Prostate gland (tissue), 2 donors: ENCODE measurements around the gene U2AF2. TPM values are rescaled to one million over a fixed set of nuclear protein-coding genes. Genes with fewer than 3 reads are reported as not detected.

Source experiments
- DNase-seq: peaks from one replicate; pipeline ENCODE4 v3.0.0-alpha.2; 2019; ENCODE audit warnings: low spot score
- H3K27ac ChIP-seq, 2 donors: fragments of 200-600 bp; sonication (generic); 2 replicates each; pipeline ENCODE4 v1.5.1; 2017 to 2019
- H3K27me3 ChIP-seq: fragments of 200-600 bp; sonication (generic); replicated peaks from 2 replicates; pipeline ENCODE4 v1.5.1; 2019; ENCODE audit not compliant: insufficient read depth
- H3K36me3 ChIP-seq, 2 donors: fragments of 200-600 bp; sonication (generic); 1 replicate in 1 of 2; 2 replicates in 1 of 2; pipeline versions ENCODE4 v1.5.1 to v1.8.1; 2017 to 2019
- H3K4me1 ChIP-seq: fragments of 200-600 bp; sonication (generic); replicated peaks from 2 replicates; pipeline ENCODE4 v1.5.1; 2019
- H3K4me3 ChIP-seq, 2 donors: fragments of 200-600 bp; sonication (generic); 2 replicates each; pipeline ENCODE4 v1.5.1; 2017 to 2019
- H3K9me3 ChIP-seq: fragments of 200-600 bp; sonication (generic); 2 replicates; pipeline ENCODE4 v1.5.1; 2017
- POLR2A ChIP-seq: fragments of 450-650 bp; IDR thresholded peaks from one replicate; pipeline ENCODE4 v1.6.1; 2016; ENCODE audit warnings: antibody characterized with exemption, mild to moderate bottlenecking
- POLR2AphosphoS5 ChIP-seq: sonication (generic); formaldehyde crosslinking; IDR thresholded peaks from one replicate; pipeline ENCODE4 v1.6.1; 2017; ENCODE audit warnings: antibody characterized with exemption
- WGBS: methylation state at CpG from one replicate; pipeline ENCODE4 v1.1.5; 2018; 5-methylcytosine and 5-hydroxymethylcytosine counted together
- intact Hi-C: fragments of 100-400 bp; cut with DNase I; formaldehyde crosslinking; loops from one replicate; pipeline ENCODE4 v1.14.2; 2022
- total RNA-seq, 2 donors: library from RNA; depleted of rRNA; stranded (reverse); fragments of >200 nt; gene quantifications; one replicate each; pipeline ENCODE4 v1.1.0, GENCODE V29; 2016
- TF ChIP-seq, protein P1 (sequence below), 4 experiments: fragments of 200-600 bp in 2 of 4; fragments of 450-650 bp in 2 of 4; sonication (generic) in 2 of 4; IDR thresholded peaks; 1 replicate in 3 of 4; 2 replicates in 1 of 4; pipeline ENCODE4 v1.5.1; 2016 to 2019; ENCODE audit warnings: antibody characterized with exemption in 4 of 4, mild to moderate bottlenecking in 2 of 4, moderate library complexity in 2 of 4

The U2AF2 gene
- total RNA-seq, 2 donors from 2014 or later = 99.2 to 224 TPM

- Histone ChIP-seq H3K36me3 (peaks cover 11 to 14% of the 10 kb centered on the region in 2 donors), H3K4me3 (no peak overlapping the region), H3K27ac (no peak overlapping the region), H3K9me3 (no peaks in the 10 kb centered on the region), H3K27me3 (no peaks in the 10 kb centered on the region), H3K4me1 (peaks cover 10% of the 10 kb centered on the region)
- intact Hi-C loops = no loop called here
- no peak for DNase-seq
- 89% methylated on average over 21 of the region's 21 CpGs for WGBS
- TF ChIP-seq POLR2AphosphoS5 = no peak
- no peak for TF ChIP-seq POLR2A
- TF ChIP-seq, protein P1, sequence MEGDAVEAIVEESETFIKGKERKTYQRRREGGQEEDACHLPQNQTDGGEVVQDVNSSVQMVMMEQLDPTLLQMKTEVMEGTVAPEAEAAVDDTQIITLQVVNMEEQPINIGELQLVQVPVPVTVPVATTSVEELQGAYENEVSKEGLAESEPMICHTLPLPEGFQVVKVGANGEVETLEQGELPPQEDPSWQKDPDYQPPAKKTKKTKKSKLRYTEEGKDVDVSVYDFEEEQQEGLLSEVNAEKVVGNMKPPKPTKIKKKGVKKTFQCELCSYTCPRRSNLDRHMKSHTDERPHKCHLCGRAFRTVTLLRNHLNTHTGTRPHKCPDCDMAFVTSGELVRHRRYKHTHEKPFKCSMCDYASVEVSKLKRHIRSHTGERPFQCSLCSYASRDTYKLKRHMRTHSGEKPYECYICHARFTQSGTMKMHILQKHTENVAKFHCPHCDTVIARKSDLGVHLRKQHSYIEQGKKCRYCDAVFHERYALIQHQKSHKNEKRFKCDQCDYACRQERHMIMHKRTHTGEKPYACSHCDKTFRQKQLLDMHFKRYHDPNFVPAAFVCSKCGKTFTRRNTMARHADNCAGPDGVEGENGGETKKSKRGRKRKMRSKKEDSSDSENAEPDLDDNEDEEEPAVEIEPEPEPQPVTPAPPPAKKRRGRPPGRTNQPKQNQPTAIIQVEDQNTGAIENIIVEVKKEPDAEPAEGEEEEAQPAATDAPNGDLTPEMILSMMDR (IDR thresholded peaks at IDR 0.05) = no peak
These were observed 23.4 kb downstream of the U2AF2 start for GRCh38 chr19:55678121-55678671.

DNA sequence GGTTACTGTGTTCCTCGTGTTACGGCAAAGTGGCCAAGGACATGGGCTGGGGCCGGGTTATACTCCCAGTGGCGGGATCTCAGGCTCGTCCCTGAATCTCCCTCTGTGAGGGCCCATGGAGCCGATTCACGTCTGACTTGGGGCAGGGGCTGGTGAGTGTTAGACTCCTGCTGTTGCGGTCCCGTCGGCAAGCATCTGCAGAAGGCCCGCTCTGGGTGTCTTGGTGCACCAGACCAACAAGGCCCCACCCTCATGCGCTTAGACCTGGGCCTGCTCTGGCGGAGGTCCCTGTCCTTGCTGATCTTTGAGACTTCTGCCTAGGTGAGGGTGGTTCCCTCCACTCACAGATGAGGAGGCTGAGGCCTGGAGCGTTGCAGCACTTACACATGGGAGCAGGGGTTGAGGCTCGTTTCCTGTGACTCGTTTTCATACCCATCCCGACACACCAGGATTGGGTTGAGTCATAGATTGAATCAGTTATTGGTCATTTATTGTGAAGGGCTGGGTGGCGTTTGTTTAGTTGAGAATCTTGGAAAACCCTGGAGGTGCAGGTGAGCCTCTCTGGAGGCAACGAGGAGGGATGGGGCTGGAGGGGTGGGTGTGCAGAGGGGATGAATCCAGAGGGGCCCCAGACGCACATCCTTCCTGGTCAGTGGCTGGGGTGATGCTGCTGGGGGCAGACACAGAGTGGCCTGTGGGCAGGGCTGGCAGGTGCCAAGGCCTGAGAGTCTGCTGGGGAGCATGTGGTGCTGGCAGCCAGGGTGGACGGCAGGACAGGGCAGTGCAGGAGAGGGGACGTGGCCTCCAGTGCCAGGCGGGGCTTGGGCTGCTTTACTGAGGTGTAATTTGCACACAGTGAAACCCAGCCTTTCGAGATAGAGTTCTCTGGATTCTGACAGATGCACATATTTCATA is 24.8 kb downstream of the U2AF2 start:
- H3K4me3 ChIP-seq = no peak overlapping the region
- intact Hi-C loops = no loop called here
- H3K27me3 ChIP-seq = no peaks in the 10 kb centered on the region
- no peak for DNase-seq
- H3K4me1 ChIP-seq = peaks cover 12% of the 10 kb centered on the region
- H3K9me3 ChIP-seq = no peaks in the 10 kb centered on the region
- H3K27ac ChIP-seq = no peak overlapping the region
- TF ChIP-seq POLR2AphosphoS5 (no peak), POLR2A (no peak)
- TF ChIP-seq, protein P1 (IDR thresholded peaks at IDR 0.05) = no peak
- H3K36me3 ChIP-seq = peaks cover 11 to 14% of the 10 kb centered on the region in 2 donors
- 90% methylated on average over 22 of the region's 24 CpGs for WGBS

DNA sequence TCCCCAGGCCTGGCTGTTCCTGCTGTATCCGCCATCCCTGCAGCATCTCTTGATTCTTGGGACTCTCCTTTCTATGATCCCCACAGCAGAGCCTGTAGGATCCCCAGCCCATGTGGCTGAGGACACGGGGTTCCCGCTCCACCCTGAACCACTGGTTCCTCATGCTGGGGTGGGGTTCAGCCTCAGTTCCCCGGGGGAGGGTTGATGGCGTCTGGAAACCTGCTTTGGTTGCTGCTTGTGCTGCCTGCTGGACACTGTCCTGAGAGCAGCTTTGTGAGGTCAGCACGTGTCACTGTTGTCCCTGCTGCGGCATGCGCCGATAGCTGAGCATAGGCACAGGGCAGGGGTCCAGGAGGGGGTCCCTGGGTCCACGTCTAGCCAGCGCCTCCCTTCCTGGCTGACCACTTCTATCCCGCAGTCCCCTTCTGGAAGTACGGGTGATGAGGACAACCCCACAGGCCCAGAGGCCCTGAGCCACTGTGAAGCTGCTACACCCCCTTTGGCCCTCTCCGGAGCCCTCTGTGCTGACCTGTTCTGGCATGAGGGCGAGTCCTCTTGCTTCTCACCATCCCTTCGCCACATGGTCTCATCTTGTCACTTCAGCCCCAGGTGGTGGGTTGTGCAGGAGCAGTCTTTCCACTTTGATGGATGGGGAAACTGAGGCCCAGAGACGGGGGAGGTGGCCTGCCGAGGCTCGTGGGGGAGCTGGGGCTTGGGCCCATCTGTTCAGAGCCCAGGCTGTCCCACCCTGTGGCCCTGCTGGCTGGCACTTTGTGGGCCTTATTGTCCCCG is 25.7 kb downstream of the U2AF2 start:
- peaks cover 11 to 14% of the 10 kb centered on the region in 2 donors for H3K36me3 ChIP-seq

GRCh38 chr19:55681131-55682092 is 26.6 kb downstream of the U2AF2 start:
- no peak for DNase-seq
- H3K4me3 ChIP-seq = no peak overlapping the region
- H3K27me3 ChIP-seq = no peaks in the 10 kb centered on the region
- 93% methylated on average over 9 of the region's 9 CpGs for WGBS
- peaks cover 16% of the 10 kb centered on the region for H3K4me1 ChIP-seq
- H3K36me3 ChIP-seq = peaks cover 11 to 14% of the 10 kb centered on the region in 2 donors
- no peak overlapping the region for H3K27ac ChIP-seq
- intact Hi-C loops = no loop called here
- H3K9me3 ChIP-seq = no peaks in the 10 kb centered on the region
- TF ChIP-seq POLR2A (no peak), POLR2AphosphoS5 (no peak)
- TF ChIP-seq, protein P1 (IDR thresholded peaks at IDR 0.05) = no peak

More for the DNA sequence above, 25.7 kb downstream of the U2AF2 start:
- Histone ChIP-seq H3K27me3 (no peaks in the 10 kb centered on the region), H3K27ac (no peak overlapping the region), H3K4me3 (no peak overlapping the region), H3K9me3 (no peaks in the 10 kb centered on the region), H3K4me1 (peaks cover 16% of the 10 kb centered on the region)
- no peak for TF ChIP-seq POLR2A
- TF ChIP-seq, protein P1 (IDR thresholded peaks at IDR 0.05) = no peak
- TF ChIP-seq POLR2AphosphoS5 = no peak
- 94% methylated on average over 20 of the region's 20 CpGs for WGBS
- intact Hi-C loops = no loop called here
- no peak for DNase-seq
